GM12878 (cell line): ENCODE measurements around the gene PARN. TPM values are rescaled to one million over a fixed set of nuclear protein-coding genes. Genes with fewer than 3 reads are reported as not detected.

Source experiments
- ATAC-seq: fragments of 200-7000 bp; cut with Tn5 transposase; 3 replicates; pipeline ENCODE4 v1.9.1; 2020; ENCODE audit warnings: mild to moderate bottlenecking, moderate library complexity
- BruUV-seq: library from RNA; stranded (reverse); fragments of 400-500 nt; replicated peaks from 2 replicates; lab custom pipeline; 2021; lab: Mats Ljungman, UMichigan
- CTCF ChIA-PET: fragments of 300-600 bp; sonication (Branson Sonifier 250); formaldehyde crosslinking; extraction: SDS; loops from one replicate; lab custom pipeline; 2021; ENCODE audit warnings: inconsistent platforms; lab: Yijun Ruan, JAX
- POLR2A ChIA-PET: fragments of 350-600 bp; formaldehyde crosslinking; extraction: SDS; loops from one replicate; lab custom pipeline; 2021; ENCODE audit warnings: inconsistent platforms; lab: Charles Lee
- RAD21 ChIA-PET: fragments of 300-600 bp; sonication (Branson Sonifier 250); formaldehyde crosslinking; loops from one replicate; lab custom pipeline; 2023; ENCODE audit warnings: antibody characterized with exemption; ENCODE audit not compliant: unreplicated experiment; lab: Charles Lee
- SMC1A ChIA-PET: fragments of 300-600 bp; sonication (Branson Sonifier 250); formaldehyde crosslinking; loops from one replicate; lab custom pipeline; 2023; ENCODE audit not compliant: unreplicated experiment, uncharacterized antibody; lab: Charles Lee
- DNase-seq: peaks from one replicate; pipeline ENCODE4 v3.0.0-alpha.2; 2011; ENCODE audit warnings: low read depth, low spot score
- FAIRE-seq: peaks from 3 replicates; lab custom pipeline; 2011; peaks lifted over from hg19 to GRCh38; lab: Jason Lieb, UNC
- H2AFZ ChIP-seq: 2 replicates; pipeline ENCODE4 v1.6.0; 2011; ENCODE audit warnings: low read depth, low read length, control low read depth; ENCODE audit not compliant: control insufficient read depth
- H3K27ac ChIP-seq: 2 replicates; pipeline ENCODE4 v1.5.1; 2011; ENCODE audit warnings: control low read depth; ENCODE audit not compliant: control insufficient read depth, insufficient read depth
- H3K27me3 ChIP-seq, 2 experiments: replicated peaks in 1 of 2; 2 replicates each; pipeline versions ENCODE4 v1.6.0 to v1.6.1; 2011; ENCODE audit warnings: low read length in 1 of 2; ENCODE audit not compliant: control insufficient read depth in 2 of 2, insufficient read depth in 2 of 2
- H3K36me3 ChIP-seq, 2 experiments: 2 replicates each; pipeline ENCODE4 v1.5.1; 2011; ENCODE audit warnings: low read length in 1 of 2; ENCODE audit not compliant: control insufficient read depth in 2 of 2, insufficient read depth in 2 of 2
- H3K4me1 ChIP-seq: 2 replicates; pipeline ENCODE4 v1.6.1; 2011; ENCODE audit warnings: mild to moderate bottlenecking, low read length, moderate library complexity, mixed read lengths; ENCODE audit not compliant: control insufficient read depth, insufficient read depth
- H3K4me2 ChIP-seq: 2 replicates; pipeline ENCODE4 v1.6.0; 2011; ENCODE audit warnings: control low read depth; ENCODE audit not compliant: control insufficient read depth, insufficient read depth
- H3K4me3 ChIP-seq: fragments of 200-600 bp; sonication (generic); 2 replicates; pipeline ENCODE4 v1.5.1; 2016
- H3K79me2 ChIP-seq: 2 replicates; pipeline ENCODE4 v1.6.0; 2011; ENCODE audit warnings: low read length; ENCODE audit not compliant: control insufficient read depth, insufficient read depth
- H3K9ac ChIP-seq: 2 replicates; pipeline ENCODE4 v1.8.0; 2011; ENCODE audit warnings: low read length, control low read depth, mixed read lengths; ENCODE audit not compliant: control insufficient read depth, insufficient read depth
- H3K9me3 ChIP-seq: replicated peaks from 3 replicates; pipeline ENCODE4 v1.5.1; 2011; ENCODE audit warnings: mild to moderate bottlenecking, low read length; ENCODE audit not compliant: control insufficient read depth, insufficient read depth
- H4K20me1 ChIP-seq: 2 replicates; pipeline ENCODE4 v1.6.0; 2011; ENCODE audit not compliant: control insufficient read depth, insufficient read depth
- ASH2L ChIP-seq: fragments of 300-600, 200-600 bp; sonication (generic); IDR thresholded peaks from 2 replicates; pipeline ENCODE4 v1.6.1; 2017; ENCODE audit warnings: low read depth, mild to moderate bottlenecking, borderline replicate concordance
- BHLHE40 ChIP-seq, 2 experiments: fragments of 450-650 bp in 1 of 2; IDR thresholded peaks; 2 replicates each; pipeline ENCODE4 v1.6.1; 2011 to 2017; ENCODE audit warnings: low read depth in 2 of 2, borderline replicate concordance in 1 of 2, improper control_type of control experiment in 1 of 2, low read length in 1 of 2, mild to moderate bottlenecking in 1 of 2
- E2F4 ChIP-seq: IDR thresholded peaks from 2 replicates; pipeline ENCODE4 v1.6.1; 2012; ENCODE audit warnings: low read depth, low read length, improper control_type of control experiment
- FOXM1 ChIP-seq: IDR thresholded peaks from 2 replicates; pipeline ENCODE4 v1.6.1; 2012; ENCODE audit warnings: low read depth, mild to moderate bottlenecking, inconsistent platforms, low read length, moderate library complexity
- MEF2B ChIP-seq: fragments of 450-650 bp; IDR thresholded peaks from 2 replicates; pipeline ENCODE4 v1.6.1; 2018; ENCODE audit warnings: mild to moderate bottlenecking, moderate library complexity; ENCODE audit not compliant: partially characterized antibody, poor library complexity, severe bottlenecking
- SPI1 ChIP-seq: IDR thresholded peaks from 2 replicates; pipeline ENCODE4 v1.6.1; 2011; ENCODE audit warnings: low read depth, mild to moderate bottlenecking, low read length, moderate library complexity, borderline replicate concordance; ENCODE audit not compliant: insufficient read depth
- SUPT20H ChIP-seq: IDR thresholded peaks from 2 replicates; pipeline ENCODE4 v1.6.1; 2011; ENCODE audit warnings: low read depth, mild to moderate bottlenecking, low read length, moderate library complexity, borderline replicate concordance; ENCODE audit not compliant: control insufficient read depth
- TAF1 ChIP-seq: IDR thresholded peaks from 2 replicates; pipeline ENCODE4 v1.6.1; 2011; ENCODE audit warnings: mild to moderate bottlenecking, low read depth, low read length, borderline replicate concordance
- TBL1XR1 ChIP-seq: IDR thresholded peaks from 2 replicates; pipeline ENCODE4 v1.6.1; 2012; ENCODE audit warnings: low read depth, low read length, improper control_type of control experiment
- TCF7 ChIP-seq: IDR thresholded peaks from 2 replicates; pipeline ENCODE4 v1.6.1; 2014; ENCODE audit warnings: antibody characterized with exemption, borderline replicate concordance
- WGBS: methylation state at CpG from one replicate; pipeline ENCODE4 v1.1.6; 2016; ENCODE audit warnings: low lambda C conversion rate; ENCODE audit not compliant: insufficient replicate concordance, insufficient coverage; ENCODE audit errors: missing lambda C conversion rate; 5-methylcytosine and 5-hydroxymethylcytosine counted together
- in situ Hi-C: fragments of 300-500 bp; cut with MboI; formaldehyde crosslinking; loops from 9 replicates; pipeline ENCODE4 v1.14.3; 2018; ENCODE audit warnings: mixed read lengths
- intact Hi-C: fragments of 100-400 bp; cut with micrococcal nuclease; formaldehyde crosslinking; loops from one replicate; pipeline ENCODE4 v1.14.2; 2022; ENCODE audit not compliant: unreplicated experiment
- polyA plus RNA-seq, 11 experiments: library from polyadenylated mRNA; depleted of rRNA in 4 of 11; unstranded in 6 of 11; stranded (reverse) in 5 of 11; fragments of >200 nt; fragmentation: Nextera tagmentation in 4 of 11; fragmentation: Illumina TruSeq in 1 of 11; extraction: Ambion mirVana in 4 of 11; extraction: Trizol in 1 of 11; gene quantifications; 1 replicate in 1 of 11; 2 replicates in 10 of 11; pipeline versions ENCODE4 v1.2.1 to v1.2.3, GENCODE V29; 2011 to 2016; ENCODE audit warnings: inconsistent platforms in 2 of 11, missing spikeins in 2 of 11, low read depth in 1 of 11
- total RNA-seq, 4 experiments: library from RNA; depleted of rRNA in 3 of 4; stranded (reverse); fragments of >200 nt in 3 of 4; fragmentation: Illumina TruSeq in 1 of 4; extraction: Trizol in 1 of 4; gene quantifications; 2 replicates each; pipeline versions ENCODE4 v1.2.1 to v1.2.3, GENCODE V29; 2013 to 2021
- TF ChIP-seq, protein P1 (sequence below): IDR thresholded peaks from 2 replicates; pipeline ENCODE4 v1.6.1; 2012; ENCODE audit warnings: low read depth, low read length, improper control_type of control experiment
- TF ChIP-seq, protein P2 (sequence below): IDR thresholded peaks from 2 replicates; pipeline ENCODE4 v1.6.1; 2011; ENCODE audit warnings: low read depth, low read length, improper control_type of control experiment, borderline replicate concordance
- TF ChIP-seq, protein P3 (sequence below): fragments of 450-650 bp; IDR thresholded peaks from 2 replicates; pipeline ENCODE4 v1.6.1; 2016; ENCODE audit warnings: mild to moderate bottlenecking

The PARN gene
- total and polyA plus RNA-seq, 10 of the 15 experiments (the other 5 are each of a cell fraction or from before 2014, with no cell fraction given), result 15.6 to 77.3 (median 47.7) TPM

DNA sequence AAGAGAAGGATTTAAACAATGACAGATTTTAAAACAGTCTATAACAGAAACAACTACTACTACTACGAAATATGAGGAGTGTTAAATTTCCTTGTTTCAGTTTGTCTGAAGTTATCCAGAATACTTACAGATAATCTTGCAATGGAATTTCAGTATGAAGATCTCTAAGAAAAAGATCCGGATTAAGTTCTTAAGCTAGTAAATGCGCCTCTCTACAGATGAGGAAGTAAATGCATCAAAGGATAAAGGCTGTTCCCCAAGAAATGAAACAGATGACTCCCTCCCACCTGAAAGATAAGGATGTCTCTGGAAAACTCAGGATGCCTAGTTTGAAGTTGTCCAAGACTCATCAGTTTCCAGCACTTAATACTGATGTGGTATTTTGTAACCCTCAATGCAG is 105.1 kb downstream of the PARN start:
- peaks cover 2 to 5% of the 10 kb centered on the region in 2 experiments; a peak in 2 of 4 replicates for H3K36me3 ChIP-seq
- no peak overlapping the region for H2AFZ ChIP-seq
- no peak for FAIRE-seq
- no peak for DNase-seq
- POLR2A ChIA-PET, result no interaction called here
- peaks cover 3% of the 10 kb centered on the region for H3K79me2 ChIP-seq
- TF ChIP-seq ASH2L (no peak), FOXM1 (no peak), MEF2B (no peak), TCF7 (no peak)
- TF ChIP-seq, protein P1, sequence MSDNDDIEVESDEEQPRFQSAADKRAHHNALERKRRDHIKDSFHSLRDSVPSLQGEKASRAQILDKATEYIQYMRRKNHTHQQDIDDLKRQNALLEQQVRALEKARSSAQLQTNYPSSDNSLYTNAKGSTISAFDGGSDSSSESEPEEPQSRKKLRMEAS, result no peak
- TF ChIP-seq, all 136 proteins: peak for 0
- ChIA-PET RAD21 (no interaction called here), CTCF (interaction anchor here (0.7 to 7.9 kb wide), 2 partner anchors 215 to 225 kb away, joined by 3 to 85 read pairs; no protein-coding TSS in a partner anchor), SMC1A (interaction anchor here (1.2 to 1.8 kb wide), 4 partner anchors 14 to 276 kb away, joined by 3 to 6 read pairs (median 4); no protein-coding TSS in a partner anchor)
- ATAC-seq, result no peak
- Histone ChIP-seq H3K9me3 (no peaks in the 10 kb centered on the region), H3K27me3 (no peaks in the 10 kb centered on the region), H3K27ac (no peak overlapping the region; the same call in 1 of the 2 replicates), H4K20me1 (no peaks in the 10 kb centered on the region), H3K4me1 (peaks cover 12% of the 10 kb centered on the region; the same call in 1 of the 2 replicates), H3K4me3 (no peak overlapping the region), H3K4me2 (no peak overlapping the region), H3K9ac (no peak overlapping the region)
- intact Hi-C loops, result no loop called here
- no TSS peak for BruUV-seq
- in situ Hi-C loops, result loop anchor here (5.0 kb wide), 2 partner anchors 238 to 603 kb away; partner anchors contain the start of gene ERCC4
- WGBS, result 100% methylated on average over 3 of the region's 3 CpGs

DNA sequence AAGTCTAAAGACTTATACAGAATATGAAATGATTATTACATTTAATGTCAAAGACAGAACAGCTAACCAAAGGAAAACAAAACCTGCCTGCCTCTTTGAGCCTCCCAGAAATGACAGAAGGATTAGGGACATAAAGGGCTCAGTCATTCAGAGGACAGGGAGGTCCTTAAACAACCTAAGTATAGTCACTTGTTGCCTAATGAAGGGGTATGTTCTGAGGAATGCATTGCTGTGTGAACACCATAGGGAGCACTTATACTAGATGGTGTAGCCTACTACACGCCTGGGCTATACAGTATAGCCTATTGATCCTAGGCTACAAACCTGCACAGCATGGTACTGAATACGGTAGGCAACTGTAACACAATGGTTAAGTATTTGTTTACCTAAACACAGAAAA is 106.4 kb downstream of the PARN start:
- ChIA-PET SMC1A (interaction anchor here (0.7 to 1.8 kb wide), 7 partner anchors 10 to 274 kb away, joined by 3 to 6 read pairs (median 3); no protein-coding TSS in a partner anchor), CTCF (interaction anchor here (7.9 kb wide), 1 partner anchor 223 kb away, joined by 85 read pairs; no protein-coding TSS in a partner anchor), RAD21 (no interaction called here), POLR2A (no interaction called here)
- Histone ChIP-seq H3K4me1 (peaks cover 8% of the 10 kb centered on the region; the same call in 1 of the 2 replicates), H3K36me3 (peaks cover 2 to 3% of the 10 kb centered on the region in 2 experiments; a peak in 2 of 4 replicates), H3K4me2 (no peak overlapping the region), H3K9ac (no peak overlapping the region), H3K79me2 (peaks cover 3% of the 10 kb centered on the region), H3K27me3 (no peaks in the 10 kb centered on the region), H3K4me3 (no peak overlapping the region), H2AFZ (no peak overlapping the region), H3K9me3 (no peaks in the 10 kb centered on the region), H4K20me1 (no peaks in the 10 kb centered on the region), H3K27ac (no peak overlapping the region)
- no peak for DNase-seq
- intact Hi-C loops, result no loop called here
- no peak; the same call in 2 of the 3 replicates for ATAC-seq
- FAIRE-seq, result no peak
- 98% methylated on average over 2 of the region's 2 CpGs for WGBS
- no TSS peak for BruUV-seq
- in situ Hi-C loops, result no loop called here
- TF ChIP-seq E2F4 (no peak), TBL1XR1 (no peak), BHLHE40 (IDR thresholded peaks at IDR 0.05; ENCODE audit: borderline replicate concordance in 1 of 2, low read depth in 2 of 2, low read length in 1 of 2) (no peak), SPI1 (no peak), TAF1 (no peak), SUPT20H (no peak)
- TF ChIP-seq, protein P2, sequence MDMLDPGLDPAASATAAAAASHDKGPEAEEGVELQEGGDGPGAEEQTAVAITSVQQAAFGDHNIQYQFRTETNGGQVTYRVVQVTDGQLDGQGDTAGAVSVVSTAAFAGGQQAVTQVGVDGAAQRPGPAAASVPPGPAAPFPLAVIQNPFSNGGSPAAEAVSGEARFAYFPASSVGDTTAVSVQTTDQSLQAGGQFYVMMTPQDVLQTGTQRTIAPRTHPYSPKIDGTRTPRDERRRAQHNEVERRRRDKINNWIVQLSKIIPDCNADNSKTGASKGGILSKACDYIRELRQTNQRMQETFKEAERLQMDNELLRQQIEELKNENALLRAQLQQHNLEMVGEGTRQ, result no peak
- TF ChIP-seq, protein P3, sequence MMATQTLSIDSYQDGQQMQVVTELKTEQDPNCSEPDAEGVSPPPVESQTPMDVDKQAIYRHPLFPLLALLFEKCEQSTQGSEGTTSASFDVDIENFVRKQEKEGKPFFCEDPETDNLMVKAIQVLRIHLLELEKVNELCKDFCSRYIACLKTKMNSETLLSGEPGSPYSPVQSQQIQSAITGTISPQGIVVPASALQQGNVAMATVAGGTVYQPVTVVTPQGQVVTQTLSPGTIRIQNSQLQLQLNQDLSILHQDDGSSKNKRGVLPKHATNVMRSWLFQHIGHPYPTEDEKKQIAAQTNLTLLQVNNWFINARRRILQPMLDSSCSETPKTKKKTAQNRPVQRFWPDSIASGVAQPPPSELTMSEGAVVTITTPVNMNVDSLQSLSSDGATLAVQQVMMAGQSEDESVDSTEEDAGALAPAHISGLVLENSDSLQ, result no peak
